HG02970 (cell line): Measurements from ENCODE around the gene HIGD1A.

Experiments
- ATAC-seq: cut with Tn5 transposase; IDR thresholded peaks from one replicate; pipeline ENCODE4 v1.9.1; 2021; ENCODE audit warnings: mild to moderate bottlenecking, moderate library complexity, moderate number of reproducible peaks; ENCODE audit not compliant: unreplicated experiment, low FRiP score

Gene HIGD1A

DNA sequence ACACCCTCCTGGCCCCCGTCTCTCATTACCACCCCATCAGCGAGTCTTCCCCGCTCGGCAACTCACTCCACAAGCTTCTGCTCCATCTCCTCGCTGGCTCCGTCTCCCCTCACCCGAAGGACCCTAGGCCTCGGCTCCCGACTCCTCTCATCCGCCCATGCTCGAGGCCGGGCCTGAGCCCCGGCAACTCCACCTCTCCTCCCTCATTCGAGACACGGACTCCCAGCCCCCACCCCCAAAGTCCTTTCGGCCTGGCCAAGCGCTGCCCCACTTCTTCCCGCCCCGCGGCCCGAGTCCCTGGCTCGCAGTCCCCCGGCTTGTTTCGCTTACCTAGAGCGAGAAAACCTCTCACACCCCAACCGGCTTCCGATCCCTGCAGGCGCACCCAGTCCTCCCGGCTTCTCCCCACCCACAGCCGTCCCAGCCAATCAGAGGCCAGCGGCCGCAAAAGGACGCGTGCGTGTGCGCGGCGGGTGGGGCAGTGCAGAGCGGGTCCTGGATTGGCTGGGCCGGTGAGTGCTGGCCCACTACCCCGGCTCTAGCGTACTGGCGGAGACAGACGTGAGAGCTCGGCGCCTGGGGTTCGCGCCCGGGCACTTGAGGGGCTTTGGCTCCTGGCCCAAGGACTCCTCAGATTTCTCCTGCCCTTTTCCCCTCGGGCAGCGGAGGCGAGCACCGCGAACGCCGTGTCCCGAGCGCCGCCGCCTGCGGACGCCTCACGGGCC lies at the start of gene HIGD1A:
Gene HIGD1A (minus strand): TSS at position 385 of the 725 bp plus-strand sequence. CDS start 10,237 bp downstream, outside the sequence.
- peak; percentile 96 for ATAC-seq

DNA sequence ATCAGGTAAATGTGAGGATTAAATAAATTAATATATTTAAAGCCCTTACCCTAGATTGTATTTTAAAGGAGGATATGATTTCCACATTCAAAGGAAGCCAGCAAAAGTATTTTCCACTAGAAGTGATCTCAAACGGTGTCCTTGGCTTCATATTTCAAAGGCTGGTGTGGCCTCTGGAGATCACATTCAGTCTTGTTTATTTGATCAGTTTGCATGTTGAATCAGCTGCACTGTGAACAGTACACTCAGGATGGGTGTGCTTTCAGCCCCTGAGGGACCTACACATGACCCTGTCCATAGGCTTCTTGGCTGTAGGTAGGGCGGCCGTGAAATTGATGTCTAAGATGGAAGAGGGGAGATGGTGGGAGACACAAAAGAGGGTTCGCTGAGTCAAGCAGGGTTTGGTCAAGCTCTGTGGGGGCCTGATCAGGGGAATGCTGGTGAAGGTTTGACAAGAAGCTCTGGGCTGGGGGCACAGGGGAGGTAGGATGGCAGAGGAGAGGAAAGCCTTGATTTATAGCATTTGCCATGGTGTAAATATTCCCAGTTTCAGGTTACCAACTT lies 49.5 kb upstream of the HIGD1A start:
- ATAC-seq = no peak

GRCh38 chr3:42853056-42853455 lies 48.8 kb upstream of the HIGD1A start:
- ATAC-seq = no peak

- no peak for ATAC-seq
Observed at GRCh38 chr3:42852441-42852840, 48.2 kb upstream of the HIGD1A start.

DNA sequence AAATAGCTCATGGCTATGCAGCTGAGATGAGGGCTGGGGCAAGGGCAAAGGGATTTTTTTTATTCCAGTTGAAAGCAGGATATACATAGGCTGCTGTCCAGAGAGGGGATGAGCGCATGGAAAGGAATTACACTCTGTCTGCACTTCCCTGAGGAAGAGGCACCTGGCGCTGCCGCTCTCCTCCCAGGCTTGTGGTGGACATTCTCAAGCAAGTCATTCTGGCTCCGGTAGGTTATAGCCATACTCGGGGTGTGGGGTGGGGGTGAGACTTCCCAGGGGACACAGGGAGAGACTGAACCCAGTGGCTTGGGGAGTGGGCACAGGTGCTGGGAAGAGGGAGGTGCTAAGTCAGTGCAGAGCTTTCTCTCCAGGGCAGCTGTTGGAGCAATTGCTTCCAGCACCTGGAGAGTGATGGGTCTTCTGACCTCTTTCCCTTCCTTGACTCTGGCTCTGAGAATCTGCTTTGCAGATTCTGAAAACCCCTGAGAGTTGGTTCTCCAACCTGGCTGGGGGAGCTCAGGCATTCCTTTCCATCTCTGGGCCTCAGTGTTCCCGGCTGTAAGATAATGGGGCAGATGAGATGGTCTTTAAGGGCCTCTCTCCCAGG lies 47.0 kb upstream of the HIGD1A start:
- no peak for ATAC-seq

- no peak for ATAC-seq
Observed at GRCh38 chr3:42850263-42850662, 46.0 kb upstream of the HIGD1A start.

DNA sequence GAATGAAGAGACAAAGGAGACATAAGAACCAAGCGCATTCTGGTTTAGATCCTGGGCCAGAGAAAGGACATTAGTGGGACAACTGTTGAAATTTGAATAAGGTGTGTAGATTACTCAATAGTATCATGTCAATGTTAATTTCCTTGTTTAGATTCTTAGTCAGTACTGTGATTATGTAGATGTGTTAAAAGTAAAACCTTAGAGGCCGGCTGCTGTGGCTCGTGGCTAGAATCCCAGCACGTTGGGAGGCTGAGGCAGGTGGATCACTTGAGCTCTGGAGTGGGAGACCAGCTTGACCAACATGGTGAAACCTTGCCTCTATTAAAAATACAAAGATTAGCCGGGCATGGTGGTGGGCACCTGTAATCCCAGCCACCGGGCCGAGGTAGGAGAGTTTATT lies 44.7 kb upstream of the HIGD1A start:
- no peak for ATAC-seq

DNA sequence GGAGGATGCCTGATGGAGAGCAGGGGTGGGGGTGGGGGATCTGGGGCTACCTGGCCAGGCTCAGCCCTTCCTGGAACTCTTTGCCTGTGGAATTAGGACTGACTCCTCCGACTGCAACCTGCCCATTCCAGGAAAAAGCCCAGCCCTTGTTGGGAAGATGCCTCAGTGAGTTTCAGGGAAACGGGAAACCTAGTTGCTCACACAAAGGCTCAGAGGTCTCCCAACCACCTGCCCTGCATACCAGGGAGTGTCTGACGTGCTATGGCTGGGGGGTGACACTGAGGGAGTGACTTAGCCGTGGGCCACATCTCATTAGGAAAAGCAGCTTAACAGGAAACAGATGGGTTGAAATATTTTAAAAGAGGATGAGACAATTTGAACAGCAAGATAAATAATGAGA lies 43.4 kb upstream of the HIGD1A start:
- no peak for ATAC-seq

- ATAC-seq = no peak
Observed at GRCh38 chr3:42846685-42847522, 42.6 kb upstream of the HIGD1A start.

DNA sequence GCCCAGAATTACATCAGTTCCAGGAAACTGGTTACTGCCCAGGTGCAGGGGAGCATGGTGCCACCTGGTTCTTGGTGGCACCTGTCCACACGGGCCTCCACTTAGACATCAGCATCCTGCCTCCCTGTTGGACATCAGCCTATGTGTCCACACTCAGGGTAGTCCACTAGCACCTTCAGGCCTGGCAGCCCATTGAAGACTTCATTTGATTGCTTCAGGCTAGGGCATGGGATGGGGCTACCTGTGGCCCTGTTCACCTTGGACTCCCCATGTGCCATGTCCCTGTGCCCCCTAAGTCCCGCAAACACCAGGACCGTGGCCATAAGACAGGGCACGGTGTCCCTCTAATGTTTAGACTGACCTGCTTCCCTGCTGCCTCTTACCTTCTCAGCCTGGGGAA lies 40.5 kb upstream of the HIGD1A start:
- no peak for ATAC-seq

DNA sequence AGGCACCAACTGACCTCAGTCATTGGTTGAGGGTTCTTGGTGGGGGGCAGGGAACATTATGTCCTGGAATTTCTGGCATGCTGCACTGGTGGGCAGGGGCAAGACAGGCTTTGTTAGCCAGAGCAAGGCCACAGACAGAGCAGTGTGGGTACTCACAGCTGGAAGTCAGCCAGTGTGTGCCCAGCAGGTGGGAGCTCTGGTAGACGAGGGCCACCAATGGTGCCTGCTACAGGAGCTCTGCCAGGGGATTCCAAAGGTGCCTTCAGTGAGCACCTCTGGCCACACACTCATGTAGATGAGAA lies 40.1 kb upstream of the HIGD1A start:
- no peak for ATAC-seq

DNA sequence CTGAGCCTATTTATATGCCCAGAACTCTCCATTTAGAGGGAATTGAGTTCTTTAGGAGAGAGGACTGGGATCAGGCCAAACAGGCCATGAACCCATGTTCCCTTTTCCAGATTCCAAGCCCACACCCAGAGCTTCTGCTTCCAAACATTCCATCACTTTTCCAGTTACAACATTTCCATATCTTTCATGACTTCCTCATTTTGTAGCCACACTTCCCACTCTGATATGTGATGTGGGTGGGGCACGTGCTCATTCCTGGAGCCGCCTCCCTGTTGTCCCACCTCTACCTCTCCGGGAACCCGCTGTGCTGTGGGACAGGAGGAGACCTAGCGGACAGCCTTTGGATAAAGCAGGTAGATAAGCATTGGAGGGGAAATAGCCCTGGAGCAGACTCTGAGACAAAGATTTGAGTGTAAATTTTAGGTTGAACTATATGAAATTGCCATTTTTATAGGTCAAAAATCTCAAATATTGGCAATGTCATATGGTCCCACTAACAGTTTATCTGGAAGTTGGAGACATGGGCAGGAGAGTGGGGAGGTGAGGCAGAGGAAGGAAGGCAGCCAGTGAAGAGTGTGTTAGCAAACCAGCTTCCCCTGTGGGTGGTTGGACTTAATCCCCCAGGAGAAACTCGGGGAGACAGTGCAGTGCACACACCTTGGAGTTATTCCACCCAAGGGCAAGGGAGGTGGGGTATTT lies 39.6 kb upstream of the HIGD1A start:
- no peak for ATAC-seq

DNA sequence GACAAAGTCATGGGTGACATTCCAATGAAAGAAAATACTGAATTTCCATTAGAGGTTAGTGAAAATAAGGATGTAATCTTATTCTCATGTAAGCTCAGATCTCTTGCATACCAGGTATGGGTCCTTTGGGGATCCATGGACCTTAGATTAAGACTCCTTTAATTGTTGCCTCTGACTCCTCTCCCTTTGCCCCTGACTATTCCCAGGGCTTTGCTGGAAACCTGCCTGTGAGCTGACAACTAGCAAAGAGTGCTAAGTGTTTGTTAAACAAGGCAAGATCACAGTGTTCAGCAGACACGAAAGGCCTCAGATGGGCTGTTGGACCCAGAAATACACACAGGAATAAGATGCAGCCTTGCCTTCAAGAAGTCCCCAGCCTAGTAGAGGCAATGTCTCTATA lies 37.0 kb upstream of the HIGD1A start:
- ATAC-seq = no peak

DNA sequence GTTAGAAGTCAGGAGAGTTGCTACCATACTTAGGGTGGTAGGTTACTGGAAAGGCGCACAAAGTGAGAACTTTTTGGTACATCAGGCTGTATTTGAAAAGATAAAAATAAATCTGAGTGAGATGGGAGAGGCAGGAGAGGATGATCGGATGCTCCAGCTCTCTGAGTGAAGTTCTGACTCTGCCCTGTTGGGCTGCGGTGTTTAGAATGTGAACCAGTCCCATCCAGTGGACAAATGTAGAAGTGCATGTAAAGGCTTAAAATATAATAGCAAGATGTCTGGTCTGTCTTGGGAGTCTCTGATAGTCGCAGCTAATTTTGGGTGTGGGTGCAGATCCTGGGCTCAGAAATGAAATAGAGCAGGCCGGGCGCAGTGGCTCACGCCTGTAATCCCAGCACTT lies 35.3 kb upstream of the HIGD1A start:
- ATAC-seq = peak; percentile 58

DNA sequence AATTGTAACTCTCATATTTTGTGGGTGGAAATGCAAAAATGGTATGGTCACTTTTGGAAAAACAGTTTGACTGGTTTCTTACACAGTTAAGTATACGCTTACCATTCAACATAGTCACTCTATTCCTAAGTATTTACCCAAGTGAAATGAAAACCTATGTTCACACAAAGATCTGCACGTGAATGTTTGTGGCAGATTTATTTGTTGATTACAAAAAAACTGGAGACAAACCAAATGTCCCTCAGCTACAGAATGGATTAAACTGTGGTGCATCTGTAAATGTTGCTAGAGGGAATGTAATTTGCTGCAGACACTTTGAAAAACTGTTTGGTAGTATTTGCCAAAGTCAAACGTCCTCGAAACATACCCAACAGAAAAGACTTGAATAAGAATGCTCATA lies 34.3 kb upstream of the HIGD1A start:
- ATAC-seq = no peak

- ATAC-seq = no peak
Observed at GRCh38 chr3:42836150-42837123, 32.1 kb upstream of the HIGD1A start.

DNA sequence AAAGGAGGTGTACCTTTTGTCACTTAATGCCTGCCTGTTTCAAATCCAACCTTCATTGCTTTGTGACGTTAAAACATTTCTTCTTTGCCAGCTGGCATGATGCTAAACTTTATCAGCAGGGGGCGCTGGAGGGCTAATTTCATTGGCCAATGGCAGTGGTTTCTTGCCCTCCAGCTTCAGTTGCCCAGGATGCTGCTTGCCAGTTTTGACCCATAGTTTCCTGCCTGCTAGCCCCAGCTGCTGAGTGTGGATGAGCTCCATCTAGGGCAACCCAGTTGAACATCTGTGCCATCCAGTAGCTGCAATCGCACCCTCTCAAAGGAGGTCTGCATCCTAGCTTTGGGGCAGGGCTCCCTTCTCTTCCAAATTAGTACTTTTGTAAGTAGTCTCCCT lies 27.0 kb upstream of the HIGD1A start:
- ATAC-seq = no peak

- ATAC-seq = no peak
Observed at GRCh38 chr3:42830437-42831320, 26.4 kb upstream of the HIGD1A start.
